ENCODE results near the gene ACKR2.

- TF ChIP-seq CTCF (conservative IDR thresholded peaks at IDR 0.05; ENCODE audit: low read length) (no peak), EZH2phosphoT487 (IDR thresholded peaks at IDR 0.05; ENCODE audit: borderline replicate concordance) (no peak)
Measured at GRCh38 chr3:42764115-42764514, 45.1 kb upstream of the ACKR2 start.
